Measurements from ENCODE around the gene PPP1R14C. TPM values are rescaled to one million over a fixed set of nuclear protein-coding genes. Genes with fewer than 3 reads are reported as not detected.
"Not testable (repeated sequence)": the region's sequence is repeated elsewhere in the genome, so short reads cannot be mapped to it uniquely, and the experiment has no call there.

Gene PPP1R14C
- total RNA-seq, 2 donors from 2014 or later, result 0.26 to 0.33 TPM

DNA sequence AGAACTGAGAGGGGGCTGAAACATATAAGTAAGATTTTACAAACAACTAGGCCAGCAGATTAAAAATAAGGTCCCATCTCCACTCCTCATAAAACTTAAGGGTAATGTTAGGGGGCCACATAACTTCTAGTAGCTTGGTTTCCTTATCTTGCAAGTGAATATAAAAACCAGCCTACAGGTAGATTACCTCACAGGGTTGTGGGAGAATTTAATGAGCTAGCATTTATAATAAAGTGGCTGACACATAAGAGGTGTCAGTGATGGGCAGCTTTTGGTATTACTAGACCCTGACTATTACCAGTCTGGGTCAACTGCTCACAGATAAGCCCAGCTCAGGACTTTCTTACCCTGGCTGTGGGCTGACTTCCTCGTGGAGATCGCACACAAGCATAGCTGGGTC lies 9.2 kb upstream of the PPP1R14C start:
- intact Hi-C loops (cut with DNase I), result no loop called here
- 71 to 88% methylated on average over 2 of the region's 2 CpGs for WGBS, 2 donors

DNA sequence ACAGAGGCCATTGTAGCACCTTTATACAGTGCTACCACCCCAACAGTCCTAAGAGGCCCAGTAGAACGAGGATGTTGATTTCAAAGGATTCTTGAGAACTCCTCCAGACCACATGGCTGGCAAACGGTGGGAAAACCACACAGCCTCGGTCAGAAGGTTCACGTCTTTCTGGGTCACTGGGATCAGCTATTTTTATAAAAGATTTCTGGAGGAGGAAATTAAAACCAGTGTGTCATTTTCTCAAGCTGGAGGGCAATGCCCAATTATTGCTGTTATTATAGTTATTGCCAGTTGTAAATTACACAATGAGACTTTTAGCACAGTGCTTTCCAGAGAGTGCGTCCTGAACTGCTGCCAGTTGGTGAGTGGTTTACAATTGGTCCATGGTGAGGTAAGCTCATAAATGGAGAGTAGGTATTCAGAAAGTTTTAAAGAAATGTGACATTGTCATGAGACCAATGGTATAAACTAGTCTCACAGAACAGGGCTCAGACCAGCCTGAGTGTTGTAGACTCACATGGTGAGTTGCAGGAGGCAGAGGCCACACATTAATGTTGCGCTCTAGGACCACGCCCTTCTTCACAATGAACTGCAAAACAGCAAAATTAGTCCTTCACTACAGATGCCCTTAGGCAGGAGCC lies 8.4 kb upstream of the PPP1R14C start:
- Histone ChIP-seq H3K4me1 (no peaks in the 10 kb centered on the region), H3K4me3 (no peak overlapping the region), H3K9me3 (no peaks in the 10 kb centered on the region), H3K27ac (no peak overlapping the region), H3K27me3 (no peaks in the 10 kb centered on the region), H3K36me3 (replicated peaks in 1 of 2; ENCODE audit: insufficient read depth in 1 of 2, low read depth in 2 of 2) (no peaks in the 10 kb centered on the region)
- ATAC-seq (no peak), DNase-seq (no peak)
- no peak for TF ChIP-seq POLR2A (IDR thresholded peaks at IDR 0.05)
- TF ChIP-seq, protein P1, sequence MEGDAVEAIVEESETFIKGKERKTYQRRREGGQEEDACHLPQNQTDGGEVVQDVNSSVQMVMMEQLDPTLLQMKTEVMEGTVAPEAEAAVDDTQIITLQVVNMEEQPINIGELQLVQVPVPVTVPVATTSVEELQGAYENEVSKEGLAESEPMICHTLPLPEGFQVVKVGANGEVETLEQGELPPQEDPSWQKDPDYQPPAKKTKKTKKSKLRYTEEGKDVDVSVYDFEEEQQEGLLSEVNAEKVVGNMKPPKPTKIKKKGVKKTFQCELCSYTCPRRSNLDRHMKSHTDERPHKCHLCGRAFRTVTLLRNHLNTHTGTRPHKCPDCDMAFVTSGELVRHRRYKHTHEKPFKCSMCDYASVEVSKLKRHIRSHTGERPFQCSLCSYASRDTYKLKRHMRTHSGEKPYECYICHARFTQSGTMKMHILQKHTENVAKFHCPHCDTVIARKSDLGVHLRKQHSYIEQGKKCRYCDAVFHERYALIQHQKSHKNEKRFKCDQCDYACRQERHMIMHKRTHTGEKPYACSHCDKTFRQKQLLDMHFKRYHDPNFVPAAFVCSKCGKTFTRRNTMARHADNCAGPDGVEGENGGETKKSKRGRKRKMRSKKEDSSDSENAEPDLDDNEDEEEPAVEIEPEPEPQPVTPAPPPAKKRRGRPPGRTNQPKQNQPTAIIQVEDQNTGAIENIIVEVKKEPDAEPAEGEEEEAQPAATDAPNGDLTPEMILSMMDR (IDR thresholded peaks at IDR 0.05), result no peak
- 89 to 90% methylated on average over 7 of the region's 7 CpGs for WGBS, 2 donors
- intact Hi-C loops (cut with DNase I), result no loop called here

More for the DNA sequence above, 9.2 kb upstream of the PPP1R14C start:
- Histone ChIP-seq H3K27me3 (no peaks in the 10 kb centered on the region), H3K9me3 (no peaks in the 10 kb centered on the region), H3K27ac (no peak overlapping the region), H3K4me3 (no peak overlapping the region), H3K36me3 (replicated peaks in 1 of 2; ENCODE audit: insufficient read depth in 1 of 2, low read depth in 2 of 2) (no peaks in the 10 kb centered on the region), H3K4me1 (no peaks in the 10 kb centered on the region)
- DNase-seq (no peak), ATAC-seq (no peak)
- TF ChIP-seq, protein P1 (IDR thresholded peaks at IDR 0.05), result no peak
- no peak for TF ChIP-seq POLR2A (IDR thresholded peaks at IDR 0.05)

DNA sequence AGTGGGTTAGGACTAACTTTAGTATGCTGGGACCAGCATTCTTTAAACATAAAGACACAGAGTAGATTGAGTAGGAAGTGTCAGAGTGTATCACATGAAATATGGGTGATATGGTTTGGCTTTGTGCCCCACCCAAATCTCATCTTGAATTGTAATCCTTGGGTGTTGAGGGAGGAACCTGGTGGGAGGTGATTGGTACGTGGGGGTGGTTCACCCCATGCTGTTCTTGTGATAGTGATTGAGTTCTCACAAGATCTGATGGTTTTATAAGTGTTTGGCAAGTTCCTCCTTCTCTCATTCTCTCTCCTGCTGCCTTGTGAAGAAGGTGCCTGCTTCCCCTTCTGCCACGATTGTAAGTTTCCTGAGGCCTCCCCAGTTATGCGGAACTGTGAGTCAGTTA lies 5.1 kb upstream of the PPP1R14C start:
- H3K36me3 ChIP-seq (replicated peaks in 1 of 2; ENCODE audit: insufficient read depth in 1 of 2, low read depth in 2 of 2); intact Hi-C loops (cut with DNase I); H3K27me3 ChIP-seq; H3K9me3 ChIP-seq; DNase-seq; H3K27ac ChIP-seq; H3K4me3 ChIP-seq; H3K4me1 ChIP-seq; ATAC-seq: not testable (repeated sequence)
- WGBS, 2 donors, result 61 to 66% methylated on average over 3 of the region's 3 CpGs

DNA sequence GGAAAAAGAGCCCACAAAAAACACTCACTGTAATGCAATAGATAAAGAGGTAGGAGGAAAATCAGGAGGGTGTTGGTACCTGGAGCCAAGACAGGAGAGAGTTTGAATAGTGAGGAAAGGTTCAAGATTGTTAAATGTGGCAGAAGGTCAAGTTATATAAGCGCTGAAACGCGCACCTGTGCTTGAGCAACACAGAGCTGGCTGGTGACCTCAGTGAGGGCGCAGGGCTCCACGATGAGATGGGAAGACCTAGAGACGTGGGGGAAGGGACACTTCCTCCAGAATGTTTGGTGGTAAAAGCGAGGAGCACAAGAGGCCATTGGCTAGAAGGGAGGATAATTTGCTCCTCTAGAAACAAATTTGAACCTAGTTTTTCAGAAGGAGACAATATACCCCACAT lies 4.2 kb upstream of the PPP1R14C start:
- no peak for TF ChIP-seq POLR2A (IDR thresholded peaks at IDR 0.05)
- TF ChIP-seq, protein P1 (IDR thresholded peaks at IDR 0.05), result no peak
- Histone ChIP-seq H3K27ac (no peak overlapping the region), H3K27me3 (no peaks in the 10 kb centered on the region), H3K4me1 (peaks cover 17% of the 10 kb centered on the region), H3K9me3 (no peaks in the 10 kb centered on the region), H3K4me3 (no peak overlapping the region), H3K36me3 (replicated peaks in 1 of 2; ENCODE audit: insufficient read depth in 1 of 2, low read depth in 2 of 2) (no peaks in the 10 kb centered on the region)
- intact Hi-C loops (cut with DNase I), result no loop called here
- no peak for ATAC-seq
- no peak for DNase-seq
- WGBS, 2 donors, result 44 to 48% methylated on average over 7 of the region's 7 CpGs

DNA sequence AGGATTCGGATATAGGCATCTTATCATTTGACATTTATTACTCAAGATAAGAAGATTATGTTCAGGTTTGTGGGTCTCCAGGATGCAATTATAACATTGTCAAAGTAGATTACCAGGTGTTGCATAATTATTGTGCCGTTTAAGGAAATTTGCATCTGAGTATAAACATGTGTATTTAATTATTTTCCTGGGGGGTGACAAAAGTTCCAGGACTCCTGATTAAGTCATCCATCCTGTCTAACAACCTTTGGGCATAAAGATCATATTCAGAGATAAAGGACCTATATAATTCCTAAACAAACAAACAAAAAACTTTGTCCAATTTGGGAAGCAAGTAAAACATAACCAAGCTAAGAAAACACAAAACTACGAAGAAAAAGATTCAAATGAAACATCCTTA lies 3.3 kb upstream of the PPP1R14C start:
- Histone ChIP-seq H3K36me3 (replicated peaks in 1 of 2; ENCODE audit: insufficient read depth in 1 of 2, low read depth in 2 of 2) (no peaks in the 10 kb centered on the region), H3K4me3 (no peak overlapping the region), H3K27ac (no peak overlapping the region), H3K27me3 (no peaks in the 10 kb centered on the region), H3K4me1 (peaks cover 22% of the 10 kb centered on the region), H3K9me3 (no peaks in the 10 kb centered on the region)
- ATAC-seq (no peak), DNase-seq (no peak)
- intact Hi-C loops (cut with DNase I), result no loop called here
- TF ChIP-seq POLR2A (IDR thresholded peaks at IDR 0.05), result no peak
- TF ChIP-seq, protein P1 (IDR thresholded peaks at IDR 0.05), result no peak
- 37 to 47% methylated on average over 3 of the region's 3 CpGs for WGBS, 2 donors

Measured in body of pancreas (tissue), 4 donors.